GM23338 (cell line): Measurements from ENCODE around the gene FER. TPM values are rescaled to one million over a fixed set of nuclear protein-coding genes. Genes with fewer than 3 reads are reported as not detected.

ENCODE experiments used
- ATAC-seq: fragments of 200-7000 bp; cut with Tn5 transposase; 3 replicates; pipeline ENCODE4 v1.9.1; 2020
- DNase-seq: peaks from one replicate; pipeline ENCODE4 v3.0.0-alpha.2; 2015; ENCODE audit warnings: low spot score
- H2AFZ ChIP-seq: fragments of 200-600 bp; sonication (generic); 2 replicates; pipeline ENCODE4 v1.8.0; 2016; ENCODE audit warnings: antibody characterized with exemption, mild to moderate bottlenecking, moderate library complexity
- H3F3A ChIP-seq: fragments of 200-600 bp; sonication (generic); replicated peaks from 2 replicates; pipeline ENCODE4 v1.8.0; 2017; ENCODE audit warnings: antibody characterized with exemption, mixed run types, low read depth
- H3K27ac ChIP-seq: fragments of 200-600 bp; sonication (generic); 2 replicates; pipeline ENCODE4 v1.6.1; 2016; ENCODE audit warnings: low read depth
- H3K27me3 ChIP-seq: fragments of 200-600 bp; sonication (generic); 2 replicates; pipeline ENCODE4 v1.8.0; 2016; ENCODE audit warnings: mild to moderate bottlenecking, mixed run types, moderate library complexity; ENCODE audit not compliant: insufficient read depth
- H3K36me3 ChIP-seq: fragments of 200-600 bp; sonication (generic); 2 replicates; pipeline ENCODE4 v1.8.0; 2016; ENCODE audit warnings: mild to moderate bottlenecking; ENCODE audit not compliant: insufficient read depth
- H3K4me1 ChIP-seq: fragments of 200-600 bp; sonication (generic); 2 replicates; pipeline ENCODE4 v1.8.0; 2016; ENCODE audit warnings: mild to moderate bottlenecking, moderate library complexity; ENCODE audit not compliant: insufficient read depth
- H3K4me2 ChIP-seq: fragments of 200-600 bp; sonication (generic); 2 replicates; pipeline ENCODE4 v1.7.1; 2017; ENCODE audit warnings: mixed run types
- H3K4me3 ChIP-seq: fragments of 200-600 bp; sonication (generic); 2 replicates; pipeline ENCODE4 v1.6.1; 2016; ENCODE audit warnings: mixed run types
- H3K79me2 ChIP-seq: fragments of 200-600 bp; sonication (generic); replicated peaks from 2 replicates; pipeline ENCODE4 v1.8.0; 2017; ENCODE audit warnings: mild to moderate bottlenecking; ENCODE audit not compliant: insufficient read depth
- H3K9me2 ChIP-seq: fragments of 200-600 bp; sonication (generic); 2 replicates; pipeline ENCODE4 v1.8.0; 2017; ENCODE audit not compliant: insufficient read depth
- H4K20me1 ChIP-seq: fragments of 200-600 bp; sonication (generic); replicated peaks from 2 replicates; pipeline ENCODE4 v1.8.0; 2017; ENCODE audit warnings: mild to moderate bottlenecking; ENCODE audit not compliant: insufficient read depth
- H3K27ac Mint-ChIP-seq: 2 replicates; pipeline ENCODE4 v1.8.0; 2020; ENCODE audit warnings: inconsistent platforms, mild to moderate bottlenecking, moderate library complexity, mixed read lengths
- H3K27me3 Mint-ChIP-seq: 3 replicates; pipeline ENCODE4 v1.8.0; 2022; ENCODE audit warnings: low read depth, mild to moderate bottlenecking, moderate library complexity, mixed read lengths, inconsistent platforms; ENCODE audit not compliant: insufficient read depth, poor library complexity
- H3K36me3 Mint-ChIP-seq: 3 replicates; pipeline ENCODE4 v1.8.0; 2021; ENCODE audit warnings: low read depth, mild to moderate bottlenecking, inconsistent platforms, moderate library complexity, mixed read lengths
- H3K4me1 Mint-ChIP-seq: 3 replicates; pipeline ENCODE4 v1.8.0; 2020; ENCODE audit warnings: mild to moderate bottlenecking, inconsistent platforms, mixed read lengths
- H3K4me3 Mint-ChIP-seq: 3 replicates; pipeline ENCODE4 v1.8.0; 2021; ENCODE audit warnings: moderate library complexity, mild to moderate bottlenecking, inconsistent platforms, mixed read lengths
- H3K9me3 Mint-ChIP-seq: 3 replicates; pipeline ENCODE4 v1.8.0; 2020; ENCODE audit warnings: moderate library complexity, mild to moderate bottlenecking, inconsistent platforms, mixed read lengths
- CREB1 ChIP-seq: fragments of 250-450 bp; sonication (Bioruptor Pico); IDR thresholded peaks from 2 replicates; pipeline ENCODE4 v1.5.0; 2020; ENCODE audit warnings: low read depth, mild to moderate bottlenecking, moderate library complexity
- CTCF ChIP-seq, 2 experiments: fragments of 200-600 bp in 1 of 2; sonication (generic) in 1 of 2; conservative IDR thresholded peaks; 2 replicates each; pipeline versions ENCODE4 v1.5.1 to v1.6.1; 2016 to 2017; ENCODE audit warnings: antibody characterized with exemption in 2 of 2, low read depth in 2 of 2, mild to moderate bottlenecking in 2 of 2, moderate library complexity in 1 of 2
- ETS1 ChIP-seq: IDR thresholded peaks from 2 replicates; pipeline ENCODE4 v1.6.1; 2016; ENCODE audit warnings: antibody characterized with exemption
- EZH2 ChIP-seq: fragments of 200-600 bp; sonication (generic); IDR thresholded peaks from one replicate; pipeline ENCODE4 v1.8.0; 2017; ENCODE audit warnings: antibody characterized with exemption, mild to moderate bottlenecking, low read depth; ENCODE audit not compliant: unreplicated experiment
- EZH2phosphoT487 ChIP-seq: fragments of 200-600 bp; sonication (generic); IDR thresholded peaks from one replicate; pipeline ENCODE4 v1.8.1; 2018; ENCODE audit warnings: antibody characterized with exemption; ENCODE audit not compliant: unreplicated experiment
- JUNB ChIP-seq: IDR thresholded peaks from one replicate; pipeline ENCODE4 v1.6.1; 2016; ENCODE audit warnings: antibody characterized with exemption; ENCODE audit not compliant: unreplicated experiment
- NANOG ChIP-seq: IDR thresholded peaks from 2 replicates; pipeline ENCODE4 v1.6.1; 2016; ENCODE audit warnings: antibody characterized with exemption, borderline replicate concordance
- POLR2AphosphoS5 ChIP-seq: IDR thresholded peaks from 2 replicates; pipeline ENCODE4 v1.6.1; 2016; ENCODE audit warnings: antibody characterized with exemption, low read depth
- REST ChIP-seq: IDR thresholded peaks from one replicate; pipeline ENCODE4 v1.6.1; 2018; ENCODE audit warnings: antibody characterized with exemption; ENCODE audit not compliant: unreplicated experiment
- STAT1 ChIP-seq: IDR thresholded peaks from one replicate; pipeline ENCODE4 v1.6.1; 2016; ENCODE audit warnings: antibody characterized with exemption; ENCODE audit not compliant: unreplicated experiment
- ZNF114 ChIP-seq: fragments of 250-450 bp; sonication (Bioruptor Pico); IDR thresholded peaks from 2 replicates; pipeline ENCODE4 v1.5.0; 2020; ENCODE audit warnings: mild to moderate bottlenecking, moderate library complexity
- ZNF331 ChIP-seq: fragments of 250-450 bp; sonication (Bioruptor Pico); IDR thresholded peaks from 2 replicates; pipeline ENCODE4 v1.5.0; 2020; ENCODE audit warnings: low read depth, mild to moderate bottlenecking, moderate library complexity
- ZNF462 ChIP-seq: fragments of 250-450 bp; sonication (Bioruptor Pico); IDR thresholded peaks from 2 replicates; pipeline ENCODE4 v1.5.0; 2020; ENCODE audit warnings: mild to moderate bottlenecking, moderate library complexity
- polyA plus RNA-seq: library from polyadenylated mRNA; unstranded; fragments of >200 nt; fragmentation: Nextera tagmentation; extraction: Ambion mirVana; gene quantifications from 2 replicates; pipeline ENCODE4 v1.2.1, GENCODE V29; 2016
- total RNA-seq: library from RNA; depleted of rRNA; stranded (reverse); fragments of >200 nt; shearing (Covaris generic); gene quantifications from 2 replicates; pipeline ENCODE4 v1.2.3, GENCODE V29; 2014

Gene FER
- total and polyA plus RNA-seq, 2 experiments from 2014 or later, result 17.4 to 34.8 TPM

GRCh38 chr5:109063223-109063622 is 315.5 kb downstream of the FER start:
- no peak overlapping the region for H3K4me3 ChIP-seq
- no peaks in the 10 kb centered on the region for H3K9me2 ChIP-seq
- H2AFZ ChIP-seq, result no peak overlapping the region
- no peaks in the 10 kb centered on the region for H3K79me2 ChIP-seq
- no peaks in the 10 kb centered on the region for H3K9me3 Mint-ChIP-seq
- no peak overlapping the region for H3K4me2 ChIP-seq
- H3K4me1 Mint-ChIP-seq, result peaks cover 6% of the 10 kb centered on the region; the same call in 2 of the 3 replicates
- ATAC-seq, result no peak
- no peak overlapping the region for H3K27ac ChIP-seq
- TF ChIP-seq ZNF462 (no peak), EZH2 (no peak), STAT1 (no peak), JUNB (no peak), CREB1 (CRISPR knock-in tag) (no peak), CTCF (conservative IDR thresholded peaks at IDR 0.05; ENCODE audit: low read depth in 2 of 2) (no peak), NANOG (no peak), ZNF114 (no peak), REST (no peak), POLR2AphosphoS5 (no peak), EZH2phosphoT487 (no peak), ZNF331 (CRISPR knock-in tag) (no peak), ETS1 (no peak)
- H3K36me3 ChIP-seq, result no peaks in the 10 kb centered on the region
- no peak overlapping the region for H3K27ac Mint-ChIP-seq
- no peak for DNase-seq
- H3K27me3 Mint-ChIP-seq, result no peaks in the 10 kb centered on the region
- H3F3A ChIP-seq, result no peaks in the 10 kb centered on the region
- no peaks in the 10 kb centered on the region; the same call in 2 of the 3 replicates for H3K36me3 Mint-ChIP-seq
- H3K4me1 ChIP-seq, result no peaks in the 10 kb centered on the region
- H3K4me3 Mint-ChIP-seq, result no peak overlapping the region
- no peaks in the 10 kb centered on the region for H3K27me3 ChIP-seq
- no peaks in the 10 kb centered on the region for H4K20me1 ChIP-seq
